Measurements from ENCODE around the gene NEK5.

NEK5 gene

DNA sequence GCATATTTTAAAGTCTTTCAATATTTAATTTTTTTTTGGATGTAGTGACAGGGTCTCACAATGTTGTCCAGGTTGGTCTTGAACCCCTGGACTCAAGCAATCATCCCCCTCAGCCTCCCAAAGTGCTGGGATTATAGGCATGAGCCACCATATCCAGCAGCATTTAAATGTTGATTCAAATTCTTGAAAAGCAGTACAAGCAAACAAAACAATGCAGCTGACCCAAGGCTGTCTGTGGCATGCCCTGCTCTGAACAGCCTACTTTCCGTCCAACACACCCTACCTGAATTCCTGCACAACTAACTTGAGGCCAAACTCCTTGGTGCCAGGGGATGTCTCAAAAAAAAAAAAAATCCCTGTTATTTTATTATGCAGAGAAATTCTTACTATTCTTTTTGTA, 23.0 kb downstream of the NEK5 start (continued):
- TF ChIP-seq, protein P1, sequence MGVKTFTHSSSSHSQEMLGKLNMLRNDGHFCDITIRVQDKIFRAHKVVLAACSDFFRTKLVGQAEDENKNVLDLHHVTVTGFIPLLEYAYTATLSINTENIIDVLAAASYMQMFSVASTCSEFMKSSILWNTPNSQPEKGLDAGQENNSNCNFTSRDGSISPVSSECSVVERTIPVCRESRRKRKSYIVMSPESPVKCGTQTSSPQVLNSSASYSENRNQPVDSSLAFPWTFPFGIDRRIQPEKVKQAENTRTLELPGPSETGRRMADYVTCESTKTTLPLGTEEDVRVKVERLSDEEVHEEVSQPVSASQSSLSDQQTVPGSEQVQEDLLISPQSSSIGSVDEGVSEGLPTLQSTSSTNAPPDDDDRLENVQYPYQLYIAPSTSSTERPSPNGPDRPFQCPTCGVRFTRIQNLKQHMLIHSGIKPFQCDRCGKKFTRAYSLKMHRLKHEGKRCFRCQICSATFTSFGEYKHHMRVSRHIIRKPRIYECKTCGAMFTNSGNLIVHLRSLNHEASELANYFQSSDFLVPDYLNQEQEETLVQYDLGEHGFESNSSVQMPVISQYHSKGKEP (tag by site-specific recombination; IDR thresholded peaks at IDR 0.05) = no peak
- TF ChIP-seq, protein P2, sequence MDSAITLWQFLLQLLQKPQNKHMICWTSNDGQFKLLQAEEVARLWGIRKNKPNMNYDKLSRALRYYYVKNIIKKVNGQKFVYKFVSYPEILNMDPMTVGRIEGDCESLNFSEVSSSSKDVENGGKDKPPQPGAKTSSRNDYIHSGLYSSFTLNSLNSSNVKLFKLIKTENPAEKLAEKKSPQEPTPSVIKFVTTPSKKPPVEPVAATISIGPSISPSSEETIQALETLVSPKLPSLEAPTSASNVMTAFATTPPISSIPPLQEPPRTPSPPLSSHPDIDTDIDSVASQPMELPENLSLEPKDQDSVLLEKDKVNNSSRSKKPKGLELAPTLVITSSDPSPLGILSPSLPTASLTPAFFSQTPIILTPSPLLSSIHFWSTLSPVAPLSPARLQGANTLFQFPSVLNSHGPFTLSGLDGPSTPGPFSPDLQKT (IDR thresholded peaks at IDR 0.05; ENCODE audit: borderline replicate concordance, low read depth, low read length) = no peak

DNA sequence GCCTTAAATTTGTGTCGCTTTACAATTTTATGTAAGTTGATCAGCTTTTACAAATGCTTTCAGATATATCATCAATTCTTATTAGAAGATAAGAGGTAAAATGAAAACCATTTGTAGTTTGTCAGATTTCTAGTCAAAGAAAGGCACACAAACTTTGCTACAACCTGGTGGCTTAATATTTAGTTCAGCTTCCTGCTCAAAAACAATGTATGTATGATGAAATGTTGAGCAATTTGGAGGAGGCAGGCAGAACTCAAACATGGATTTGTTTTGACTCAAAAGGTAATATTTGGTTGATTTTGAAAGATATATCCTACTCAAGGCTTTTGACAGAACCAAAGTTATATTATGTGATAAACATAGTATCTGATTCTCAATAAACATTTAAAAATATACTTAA, 24.2 kb downstream of the NEK5 start:
- H3K27ac ChIP-seq (ENCODE audit: extremely low read depth, low read depth, low read length) = no peak overlapping the region
- no peak for TF ChIP-seq ZBTB20 (tag by site-specific recombination; IDR thresholded peaks at IDR 0.05)
- TF ChIP-seq, protein P3, sequence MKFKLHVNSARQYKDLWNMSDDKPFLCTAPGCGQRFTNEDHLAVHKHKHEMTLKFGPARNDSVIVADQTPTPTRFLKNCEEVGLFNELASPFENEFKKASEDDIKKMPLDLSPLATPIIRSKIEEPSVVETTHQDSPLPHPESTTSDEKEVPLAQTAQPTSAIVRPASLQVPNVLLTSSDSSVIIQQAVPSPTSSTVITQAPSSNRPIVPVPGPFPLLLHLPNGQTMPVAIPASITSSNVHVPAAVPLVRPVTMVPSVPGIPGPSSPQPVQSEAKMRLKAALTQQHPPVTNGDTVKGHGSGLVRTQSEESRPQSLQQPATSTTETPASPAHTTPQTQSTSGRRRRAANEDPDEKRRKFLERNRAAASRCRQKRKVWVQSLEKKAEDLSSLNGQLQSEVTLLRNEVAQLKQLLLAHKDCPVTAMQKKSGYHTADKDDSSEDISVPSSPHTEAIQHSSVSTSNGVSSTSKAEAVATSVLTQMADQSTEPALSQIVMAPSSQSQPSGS (tag by site-specific recombination; IDR thresholded peaks at IDR 0.05; ENCODE audit: low read depth) = no peak
- no peak for TF ChIP-seq ZNF549 (tag by site-specific recombination; IDR thresholded peaks at IDR 0.05)
- TF ChIP-seq, protein P4, sequence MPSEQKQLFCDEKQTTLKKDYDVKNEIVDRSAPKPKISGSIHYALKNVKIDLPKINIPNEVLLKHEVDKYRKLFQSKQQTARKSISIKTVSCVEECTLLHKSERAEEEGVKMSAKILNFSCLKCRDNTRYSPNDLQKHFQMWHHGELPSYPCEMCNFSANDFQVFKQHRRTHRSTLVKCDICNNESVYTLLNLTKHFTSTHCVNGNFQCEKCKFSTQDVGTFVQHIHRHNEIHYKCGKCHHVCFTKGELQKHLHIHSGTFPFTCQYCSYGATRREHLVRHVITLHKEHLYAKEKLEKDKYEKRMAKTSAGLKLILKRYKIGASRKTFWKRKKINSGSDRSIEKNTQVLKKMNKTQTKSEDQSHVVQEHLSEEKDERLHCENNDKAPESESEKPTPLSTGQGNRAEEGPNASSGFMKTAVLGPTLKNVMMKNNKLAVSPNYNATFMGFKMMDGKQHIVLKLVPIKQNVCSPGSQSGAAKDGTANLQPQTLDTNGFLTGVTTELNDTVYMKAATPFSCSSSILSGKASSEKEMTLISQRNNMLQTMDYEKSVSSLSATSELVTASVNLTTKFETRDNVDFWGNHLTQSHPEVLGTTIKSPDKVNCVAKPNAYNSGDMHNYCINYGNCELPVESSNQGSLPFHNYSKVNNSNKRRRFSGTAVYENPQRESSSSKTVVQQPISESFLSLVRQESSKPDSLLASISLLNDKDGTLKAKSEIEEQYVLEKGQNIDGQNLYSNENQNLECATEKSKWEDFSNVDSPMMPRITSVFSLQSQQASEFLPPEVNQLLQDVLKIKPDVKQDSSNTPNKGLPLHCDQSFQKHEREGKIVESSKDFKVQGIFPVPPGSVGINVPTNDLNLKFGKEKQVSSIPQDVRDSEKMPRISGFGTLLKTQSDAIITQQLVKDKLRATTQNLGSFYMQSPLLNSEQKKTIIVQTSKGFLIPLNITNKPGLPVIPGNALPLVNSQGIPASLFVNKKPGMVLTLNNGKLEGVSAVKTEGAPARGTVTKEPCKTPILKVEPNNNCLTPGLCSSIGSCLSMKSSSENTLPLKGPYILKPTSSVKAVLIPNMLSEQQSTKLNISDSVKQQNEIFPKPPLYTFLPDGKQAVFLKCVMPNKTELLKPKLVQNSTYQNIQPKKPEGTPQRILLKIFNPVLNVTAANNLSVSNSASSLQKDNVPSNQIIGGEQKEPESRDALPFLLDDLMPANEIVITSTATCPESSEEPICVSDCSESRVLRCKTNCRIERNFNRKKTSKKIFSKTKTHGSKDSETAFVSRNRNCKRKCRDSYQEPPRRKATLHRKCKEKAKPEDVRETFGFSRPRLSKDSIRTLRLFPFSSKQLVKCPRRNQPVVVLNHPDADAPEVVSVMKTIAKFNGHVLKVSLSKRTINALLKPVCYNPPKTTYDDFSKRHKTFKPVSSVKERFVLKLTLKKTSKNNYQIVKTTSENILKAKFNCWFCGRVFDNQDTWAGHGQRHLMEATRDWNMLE (tag by site-specific recombination; conservative IDR thresholded peaks at IDR 0.05; ENCODE audit: low read depth) = peak; percentile 22; the same call in 1 of the 2 replicates
- TF ChIP-seq, protein P5, sequence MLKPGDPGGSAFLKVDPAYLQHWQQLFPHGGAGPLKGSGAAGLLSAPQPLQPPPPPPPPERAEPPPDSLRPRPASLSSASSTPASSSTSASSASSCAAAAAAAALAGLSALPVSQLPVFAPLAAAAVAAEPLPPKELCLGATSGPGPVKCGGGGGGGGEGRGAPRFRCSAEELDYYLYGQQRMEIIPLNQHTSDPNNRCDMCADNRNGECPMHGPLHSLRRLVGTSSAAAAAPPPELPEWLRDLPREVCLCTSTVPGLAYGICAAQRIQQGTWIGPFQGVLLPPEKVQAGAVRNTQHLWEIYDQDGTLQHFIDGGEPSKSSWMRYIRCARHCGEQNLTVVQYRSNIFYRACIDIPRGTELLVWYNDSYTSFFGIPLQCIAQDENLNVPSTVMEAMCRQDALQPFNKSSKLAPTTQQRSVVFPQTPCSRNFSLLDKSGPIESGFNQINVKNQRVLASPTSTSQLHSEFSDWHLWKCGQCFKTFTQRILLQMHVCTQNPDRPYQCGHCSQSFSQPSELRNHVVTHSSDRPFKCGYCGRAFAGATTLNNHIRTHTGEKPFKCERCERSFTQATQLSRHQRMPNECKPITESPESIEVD (tag by site-specific recombination; IDR thresholded peaks at IDR 0.05) = no peak
- no peak for TF ChIP-seq GLI4 (tag by site-specific recombination; IDR thresholded peaks at IDR 0.05)
- no peak for TF ChIP-seq ZNF214 (tag by site-specific recombination; IDR thresholded peaks at IDR 0.05; ENCODE audit: borderline replicate concordance)
- TF ChIP-seq ZNF19 (tag by site-specific recombination; IDR thresholded peaks at IDR 0.05; ENCODE audit: low read depth) = no peak
- TF ChIP-seq ZBTB17 (tag by site-specific recombination; IDR thresholded peaks at IDR 0.05) = peak; percentile 16; the same call in 1 of the 2 replicates
- TF ChIP-seq, protein P1 (tag by site-specific recombination; IDR thresholded peaks at IDR 0.05) = no peak
- no peak for TF ChIP-seq ZNF10 (tag by site-specific recombination; IDR thresholded peaks at IDR 0.05)
- TF ChIP-seq, protein P6, sequence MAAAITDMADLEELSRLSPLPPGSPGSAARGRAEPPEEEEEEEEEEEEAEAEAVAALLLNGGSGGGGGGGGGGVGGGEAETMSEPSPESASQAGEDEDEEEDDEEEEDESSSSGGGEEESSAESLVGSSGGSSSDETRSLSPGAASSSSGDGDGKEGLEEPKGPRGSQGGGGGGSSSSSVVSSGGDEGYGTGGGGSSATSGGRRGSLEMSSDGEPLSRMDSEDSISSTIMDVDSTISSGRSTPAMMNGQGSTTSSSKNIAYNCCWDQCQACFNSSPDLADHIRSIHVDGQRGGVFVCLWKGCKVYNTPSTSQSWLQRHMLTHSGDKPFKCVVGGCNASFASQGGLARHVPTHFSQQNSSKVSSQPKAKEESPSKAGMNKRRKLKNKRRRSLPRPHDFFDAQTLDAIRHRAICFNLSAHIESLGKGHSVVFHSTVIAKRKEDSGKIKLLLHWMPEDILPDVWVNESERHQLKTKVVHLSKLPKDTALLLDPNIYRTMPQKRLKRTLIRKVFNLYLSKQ (tag by site-specific recombination; IDR thresholded peaks at IDR 0.05; ENCODE audit: borderline replicate concordance) = no peak
- TF ChIP-seq ZNF660 (tag by site-specific recombination; IDR thresholded peaks at IDR 0.05) = 0 out of 2 replicates have a peak, but pooled peaks have one; percentile 39
- no peak for TF ChIP-seq ZBTB8A (tag by site-specific recombination; IDR thresholded peaks at IDR 0.05)
- no peak for TF ChIP-seq ZNF626 (tag by site-specific recombination; IDR thresholded peaks at IDR 0.05)
- TF ChIP-seq, protein P7, sequence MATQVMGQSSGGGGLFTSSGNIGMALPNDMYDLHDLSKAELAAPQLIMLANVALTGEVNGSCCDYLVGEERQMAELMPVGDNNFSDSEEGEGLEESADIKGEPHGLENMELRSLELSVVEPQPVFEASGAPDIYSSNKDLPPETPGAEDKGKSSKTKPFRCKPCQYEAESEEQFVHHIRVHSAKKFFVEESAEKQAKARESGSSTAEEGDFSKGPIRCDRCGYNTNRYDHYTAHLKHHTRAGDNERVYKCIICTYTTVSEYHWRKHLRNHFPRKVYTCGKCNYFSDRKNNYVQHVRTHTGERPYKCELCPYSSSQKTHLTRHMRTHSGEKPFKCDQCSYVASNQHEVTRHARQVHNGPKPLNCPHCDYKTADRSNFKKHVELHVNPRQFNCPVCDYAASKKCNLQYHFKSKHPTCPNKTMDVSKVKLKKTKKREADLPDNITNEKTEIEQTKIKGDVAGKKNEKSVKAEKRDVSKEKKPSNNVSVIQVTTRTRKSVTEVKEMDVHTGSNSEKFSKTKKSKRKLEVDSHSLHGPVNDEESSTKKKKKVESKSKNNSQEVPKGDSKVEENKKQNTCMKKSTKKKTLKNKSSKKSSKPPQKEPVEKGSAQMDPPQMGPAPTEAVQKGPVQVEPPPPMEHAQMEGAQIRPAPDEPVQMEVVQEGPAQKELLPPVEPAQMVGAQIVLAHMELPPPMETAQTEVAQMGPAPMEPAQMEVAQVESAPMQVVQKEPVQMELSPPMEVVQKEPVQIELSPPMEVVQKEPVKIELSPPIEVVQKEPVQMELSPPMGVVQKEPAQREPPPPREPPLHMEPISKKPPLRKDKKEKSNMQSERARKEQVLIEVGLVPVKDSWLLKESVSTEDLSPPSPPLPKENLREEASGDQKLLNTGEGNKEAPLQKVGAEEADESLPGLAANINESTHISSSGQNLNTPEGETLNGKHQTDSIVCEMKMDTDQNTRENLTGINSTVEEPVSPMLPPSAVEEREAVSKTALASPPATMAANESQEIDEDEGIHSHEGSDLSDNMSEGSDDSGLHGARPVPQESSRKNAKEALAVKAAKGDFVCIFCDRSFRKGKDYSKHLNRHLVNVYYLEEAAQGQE (tag by site-specific recombination; IDR thresholded peaks at IDR 0.05) = no peak

More for the DNA sequence above, 24.2 kb downstream of the NEK5 start:
- ChIA-PET CTCF (interaction anchor here (0.8 to 1.0 kb wide), 2 partner anchors 23 to 291 kb away, joined by 3 to 4 read pairs; no protein-coding TSS in a partner anchor), POLR2A (no interaction called here)
- H3K4me3 ChIP-seq (ENCODE audit: low read depth, low read length) = no peak overlapping the region
- H3K9me3 ChIP-seq (ENCODE audit: control insufficient read depth, insufficient read depth, low read depth, low read length) = no peaks in the 10 kb centered on the region
- H3K36me3 ChIP-seq (ENCODE audit: control insufficient read depth in 2 of 2, insufficient read depth in 1 of 2, low read length in 2 of 2) = no peaks in the 10 kb centered on the region
- H3K4me1 ChIP-seq (ENCODE audit: control insufficient read depth, insufficient read depth, low read length) = no peaks in the 10 kb centered on the region
